Measurements from ENCODE around the gene IFITM2. TPM values are rescaled to one million over a fixed set of nuclear protein-coding genes. Genes with fewer than 3 reads are reported as not detected.

The IFITM2 gene
- total RNA-seq, 1 donor from 2014 or later: 780 TPM

DNA sequence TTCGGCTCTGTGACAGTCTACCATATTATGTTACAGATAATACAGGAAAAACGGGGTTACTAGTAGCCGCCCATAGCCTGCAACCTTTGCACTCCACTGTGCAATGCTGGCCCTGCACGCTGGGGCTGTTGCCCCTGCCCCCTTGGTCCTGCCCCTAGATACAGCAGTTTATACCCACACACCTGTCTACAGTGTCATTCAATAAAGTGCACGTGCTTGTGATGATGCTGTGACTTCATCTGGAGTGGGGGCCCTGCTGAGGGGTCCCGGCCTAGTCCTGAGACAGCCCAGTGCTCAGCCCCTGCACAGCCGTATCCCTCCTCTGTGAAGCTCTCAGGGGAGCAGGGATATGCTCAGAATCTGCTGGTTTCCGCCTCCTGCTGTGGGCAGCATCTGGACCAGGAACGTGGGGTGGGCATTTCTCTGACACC, 7.5 kb downstream of the IFITM2 start:
- no peaks in the 10 kb centered on the region for H3K9me3 ChIP-seq
- peaks cover 41% of the 10 kb centered on the region for H3K4me1 ChIP-seq
- no peaks in the 10 kb centered on the region for H3K27me3 ChIP-seq
- TF ChIP-seq POLR2AphosphoS5 (IDR thresholded peaks at IDR 0.05; ENCODE audit: insufficient read depth in 1 of 2, low read depth in 1 of 2) (no peak), POLR2A (IDR thresholded peaks at IDR 0.05) (no peak)
- TF ChIP-seq, protein P1, sequence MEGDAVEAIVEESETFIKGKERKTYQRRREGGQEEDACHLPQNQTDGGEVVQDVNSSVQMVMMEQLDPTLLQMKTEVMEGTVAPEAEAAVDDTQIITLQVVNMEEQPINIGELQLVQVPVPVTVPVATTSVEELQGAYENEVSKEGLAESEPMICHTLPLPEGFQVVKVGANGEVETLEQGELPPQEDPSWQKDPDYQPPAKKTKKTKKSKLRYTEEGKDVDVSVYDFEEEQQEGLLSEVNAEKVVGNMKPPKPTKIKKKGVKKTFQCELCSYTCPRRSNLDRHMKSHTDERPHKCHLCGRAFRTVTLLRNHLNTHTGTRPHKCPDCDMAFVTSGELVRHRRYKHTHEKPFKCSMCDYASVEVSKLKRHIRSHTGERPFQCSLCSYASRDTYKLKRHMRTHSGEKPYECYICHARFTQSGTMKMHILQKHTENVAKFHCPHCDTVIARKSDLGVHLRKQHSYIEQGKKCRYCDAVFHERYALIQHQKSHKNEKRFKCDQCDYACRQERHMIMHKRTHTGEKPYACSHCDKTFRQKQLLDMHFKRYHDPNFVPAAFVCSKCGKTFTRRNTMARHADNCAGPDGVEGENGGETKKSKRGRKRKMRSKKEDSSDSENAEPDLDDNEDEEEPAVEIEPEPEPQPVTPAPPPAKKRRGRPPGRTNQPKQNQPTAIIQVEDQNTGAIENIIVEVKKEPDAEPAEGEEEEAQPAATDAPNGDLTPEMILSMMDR (IDR thresholded peaks at IDR 0.05): no peak
- intact Hi-C loops (cut with DNase I): no loop called here
- peak overlapping the region; percentile 63 to 82 for H3K4me3 ChIP-seq
- DNase-seq (ENCODE audit: extremely low spot score in 2 of 2): no peak
- H3K36me3 ChIP-seq: no peaks in the 10 kb centered on the region
- H3K27ac ChIP-seq: peak overlapping the region; percentile 97

DNA sequence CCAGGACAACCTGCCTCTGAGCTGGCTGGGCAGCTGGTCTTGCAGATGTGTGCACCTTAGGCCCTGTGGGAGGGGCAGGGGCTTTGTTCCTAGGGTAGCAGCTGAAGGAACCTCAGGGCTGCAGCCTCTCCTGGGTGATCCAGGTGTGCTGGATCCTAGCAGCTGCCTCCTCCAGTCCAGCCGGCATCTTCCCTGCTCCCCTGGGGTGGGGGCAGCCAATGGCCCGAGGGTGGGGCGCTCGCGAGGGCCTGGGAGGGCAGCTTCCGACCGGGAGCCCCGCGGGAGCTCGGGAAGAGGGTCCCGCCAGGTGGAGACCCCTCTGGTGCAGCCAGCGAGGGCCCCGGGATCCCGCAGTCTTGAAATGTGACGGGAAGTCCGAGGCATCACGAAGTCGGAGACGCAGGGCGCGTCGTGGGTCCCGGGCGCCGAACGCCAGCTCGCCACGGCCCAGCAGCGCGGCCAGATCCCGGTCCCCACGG, 7.9 kb downstream of the IFITM2 start:
- peak overlapping the region; percentile 63 to 82 for H3K4me3 ChIP-seq
- no peak for DNase-seq (ENCODE audit: extremely low spot score in 2 of 2)
- no peaks in the 10 kb centered on the region for H3K9me3 ChIP-seq
- intact Hi-C loops (cut with DNase I): no loop called here
- H3K27ac ChIP-seq: peak overlapping the region; percentile 97
- H3K36me3 ChIP-seq: no peaks in the 10 kb centered on the region
- H3K27me3 ChIP-seq: no peaks in the 10 kb centered on the region
- TF ChIP-seq POLR2A (IDR thresholded peaks at IDR 0.05) (no peak), POLR2AphosphoS5 (IDR thresholded peaks at IDR 0.05; ENCODE audit: insufficient read depth in 1 of 2, low read depth in 1 of 2) (no peak)
- TF ChIP-seq, protein P1 (IDR thresholded peaks at IDR 0.05): no peak
- H3K4me1 ChIP-seq: peaks cover 41% of the 10 kb centered on the region

GRCh38 chr11:316031-316701, 8.6 kb downstream of the IFITM2 start:
- peaks cover 45% of the 10 kb centered on the region for H3K4me1 ChIP-seq
- TF ChIP-seq POLR2AphosphoS5 (IDR thresholded peaks at IDR 0.05; ENCODE audit: insufficient read depth in 1 of 2, low read depth in 1 of 2): peak in 1 of 2 donors; percentile 76
- TF ChIP-seq, protein P1 (IDR thresholded peaks at IDR 0.05): no peak
- H3K36me3 ChIP-seq: no peaks in the 10 kb centered on the region
- no peak for DNase-seq (ENCODE audit: extremely low spot score in 2 of 2)
- peak overlapping the region; percentile 97 for H3K27ac ChIP-seq
- no peaks in the 10 kb centered on the region for H3K27me3 ChIP-seq
- H3K9me3 ChIP-seq: no peaks in the 10 kb centered on the region
- intact Hi-C loops (cut with DNase I): no loop called here
- peak overlapping the region; percentile 63 to 82 for H3K4me3 ChIP-seq

DNA sequence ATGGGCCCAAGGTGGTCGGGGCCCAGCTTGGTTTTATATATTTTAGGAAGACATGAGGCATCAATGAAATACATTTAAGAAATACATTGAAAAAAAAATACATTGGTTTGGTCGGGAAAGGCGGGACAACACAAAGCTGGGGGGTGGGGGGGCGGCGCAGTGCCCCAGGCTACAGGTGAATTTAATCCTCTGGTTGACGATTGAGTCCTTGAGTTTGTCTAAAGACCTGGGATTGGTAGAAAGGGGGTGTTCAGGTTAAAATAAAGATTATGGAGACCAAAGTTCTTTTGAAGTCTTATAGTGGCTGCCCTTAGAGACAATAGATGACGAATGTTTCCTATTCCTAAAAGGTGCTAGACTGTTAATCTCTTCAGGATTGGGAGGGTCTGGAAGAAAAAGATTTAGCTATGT, 9.3 kb downstream of the IFITM2 start:
- Histone ChIP-seq H3K36me3 (no peaks in the 10 kb centered on the region), H3K4me1 (peaks cover 42% of the 10 kb centered on the region), H3K4me3 (peak overlapping the region; percentile 63 to 82), H3K9me3 (no peaks in the 10 kb centered on the region), H3K27me3 (no peaks in the 10 kb centered on the region), H3K27ac (peak overlapping the region; percentile 97)
- no peak for TF ChIP-seq POLR2AphosphoS5 (IDR thresholded peaks at IDR 0.05; ENCODE audit: insufficient read depth in 1 of 2, low read depth in 1 of 2)
- TF ChIP-seq POLR2A (IDR thresholded peaks at IDR 0.05): no peak
- TF ChIP-seq, protein P1 (IDR thresholded peaks at IDR 0.05): no peak
- intact Hi-C loops (cut with DNase I): no loop called here
- no peak for DNase-seq (ENCODE audit: extremely low spot score in 2 of 2)
